Effector memory CD4-positive, alpha-beta T cell (primary cell): ENCODE measurements around the gene ZNF681.
"Not testable (repeated sequence)": the region's sequence is repeated elsewhere in the genome, so short reads cannot be mapped to it uniquely, and the experiment has no call there.

ENCODE experiments used
- DNase-seq, 3 donors: peaks; one replicate each; pipeline ENCODE4 v3.0.0-alpha.2; 2020
- H3K27ac ChIP-seq: 2 replicates; pipeline ENCODE4 v1.7.0; 2013; ENCODE audit warnings: mild to moderate bottlenecking, low read length, moderate library complexity; ENCODE audit not compliant: insufficient read depth, poor library complexity, severe bottlenecking
- H3K27me3 ChIP-seq: replicated peaks from 2 replicates; pipeline ENCODE4 v1.7.0; 2013; ENCODE audit warnings: mild to moderate bottlenecking, low read length; ENCODE audit not compliant: insufficient read depth, control insufficient read depth, poor library complexity, severe bottlenecking
- H3K36me3 ChIP-seq: 2 replicates; pipeline ENCODE4 v1.7.0; 2013; ENCODE audit warnings: mild to moderate bottlenecking, low read length, moderate library complexity; ENCODE audit not compliant: control insufficient read depth, insufficient read depth
- H3K4me1 ChIP-seq: 2 replicates; pipeline ENCODE4 v1.7.0; 2013; ENCODE audit warnings: low read length, mild to moderate bottlenecking; ENCODE audit not compliant: control insufficient read depth, insufficient read depth, poor library complexity, severe bottlenecking
- H3K4me3 ChIP-seq: 2 replicates; pipeline ENCODE4 v1.7.0; 2013; ENCODE audit warnings: low read length, low read depth, mild to moderate bottlenecking; ENCODE audit not compliant: insufficient read depth, poor library complexity, severe bottlenecking
- H3K9me3 ChIP-seq: 2 replicates; pipeline ENCODE4 v1.7.0; 2013; ENCODE audit warnings: mild to moderate bottlenecking, low read length, moderate library complexity; ENCODE audit not compliant: control insufficient read depth

The ZNF681 gene

GRCh38 chr19:23764781-23765180 is 6.1 kb upstream of the ZNF681 start:
- Histone ChIP-seq H3K4me1 (peaks cover 7% of the 10 kb centered on the region), H3K36me3 (no peaks in the 10 kb centered on the region), H3K27ac (no peak overlapping the region), H3K27me3 (no peaks in the 10 kb centered on the region), H3K4me3 (no peak overlapping the region), H3K9me3 (no peaks in the 10 kb centered on the region)
- DNase-seq, result no peak

- peak; percentile 76 to 84 (median 82) for DNase-seq
- peak overlapping the region; percentile 61 for H3K27ac ChIP-seq
Observed at GRCh38 chr19:23762884-23763711, 4.4 kb upstream of the ZNF681 start.

GRCh38 chr19:23762548-23762883 is 3.8 kb upstream of the ZNF681 start:
- Histone ChIP-seq H3K9me3 (no peaks in the 10 kb centered on the region), H3K4me3 (peak overlapping the region; percentile 100), H3K4me1 (peaks cover 13% of the 10 kb centered on the region), H3K36me3 (no peaks in the 10 kb centered on the region), H3K27me3 (no peaks in the 10 kb centered on the region), H3K27ac (peak overlapping the region; percentile 61)
- DNase-seq, result no peak

More at GRCh38 chr19:23762884-23763711, 4.4 kb upstream of the ZNF681 start:
- H3K9me3 ChIP-seq, result no peaks in the 10 kb centered on the region
- peaks cover 7% of the 10 kb centered on the region for H3K4me1 ChIP-seq
- H3K27me3 ChIP-seq, result no peaks in the 10 kb centered on the region
- peak overlapping the region; percentile 100 for H3K4me3 ChIP-seq
- H3K36me3 ChIP-seq, result no peaks in the 10 kb centered on the region

GRCh38 chr19:23760326-23760725 is 1.6 kb upstream of the ZNF681 start:
- H3K9me3 ChIP-seq, H3K27me3 ChIP-seq, H3K27ac ChIP-seq, H3K36me3 ChIP-seq, DNase-seq, H3K4me3 ChIP-seq: not testable (repeated sequence)
- H3K4me1 ChIP-seq, result peaks cover 14% of the 10 kb centered on the region

GRCh38 chr19:23743633-23744232 is 15.0 kb downstream of the ZNF681 start:
- H3K4me1 ChIP-seq, DNase-seq, H3K4me3 ChIP-seq, H3K27me3 ChIP-seq, H3K27ac ChIP-seq: not testable (repeated sequence)
- Histone ChIP-seq H3K9me3 (peaks cover 25% of the 10 kb centered on the region), H3K36me3 (peaks cover 18% of the 10 kb centered on the region)

- not testable (repeated sequence) for H3K27me3 ChIP-seq, H3K27ac ChIP-seq, H3K4me3 ChIP-seq, DNase-seq, H3K4me1 ChIP-seq, H3K9me3 ChIP-seq, H3K36me3 ChIP-seq
Observed at GRCh38 chr19:23730729-23731465, 27.8 kb downstream of the ZNF681 start.

GRCh38 chr19:23724161-23724560 is 34.5 kb downstream of the ZNF681 start:
- H3K9me3 ChIP-seq, H3K27ac ChIP-seq, H3K4me1 ChIP-seq, H3K36me3 ChIP-seq, H3K27me3 ChIP-seq, H3K4me3 ChIP-seq, DNase-seq: not testable (repeated sequence)

- no peaks in the 10 kb centered on the region for H3K4me1 ChIP-seq
- no peak for DNase-seq
Observed at GRCh38 chr19:23718802-23719201, 39.9 kb downstream of the ZNF681 start.

GRCh38 chr19:23716792-23717191 is 41.9 kb downstream of the ZNF681 start:
- no peak overlapping the region for H3K27ac ChIP-seq
- no peaks in the 10 kb centered on the region for H3K9me3 ChIP-seq
- H3K27me3 ChIP-seq, result no peaks in the 10 kb centered on the region
- no peaks in the 10 kb centered on the region for H3K4me1 ChIP-seq
- DNase-seq, result no peak
- H3K4me3 ChIP-seq, result no peak overlapping the region
- H3K36me3 ChIP-seq, result no peaks in the 10 kb centered on the region

More at GRCh38 chr19:23718802-23719201, 39.9 kb downstream of the ZNF681 start:
- no peaks in the 10 kb centered on the region for H3K27me3 ChIP-seq
- H3K9me3 ChIP-seq, result no peaks in the 10 kb centered on the region
- no peak overlapping the region for H3K4me3 ChIP-seq
- H3K36me3 ChIP-seq, result no peaks in the 10 kb centered on the region
- no peak overlapping the region for H3K27ac ChIP-seq

GRCh38 chr19:23709347-23709746 is 49.3 kb downstream of the ZNF681 start:
- no peaks in the 10 kb centered on the region for H3K4me1 ChIP-seq
- H3K9me3 ChIP-seq, result no peaks in the 10 kb centered on the region
- H3K27me3 ChIP-seq, result no peaks in the 10 kb centered on the region
- H3K36me3 ChIP-seq, result no peaks in the 10 kb centered on the region
- no peak for DNase-seq
- H3K27ac ChIP-seq, result no peak overlapping the region
- H3K4me3 ChIP-seq, result no peak overlapping the region
